OCI-M2 (cell line): ENCODE results near the gene HDAC4.

ENCODE experiments used
- DNase-seq: peaks from one replicate; lab custom pipeline; 2025; ENCODE audit not compliant: unreplicated experiment; lab: John Stamatoyannopoulos, UW

HDAC4 gene

DNA sequence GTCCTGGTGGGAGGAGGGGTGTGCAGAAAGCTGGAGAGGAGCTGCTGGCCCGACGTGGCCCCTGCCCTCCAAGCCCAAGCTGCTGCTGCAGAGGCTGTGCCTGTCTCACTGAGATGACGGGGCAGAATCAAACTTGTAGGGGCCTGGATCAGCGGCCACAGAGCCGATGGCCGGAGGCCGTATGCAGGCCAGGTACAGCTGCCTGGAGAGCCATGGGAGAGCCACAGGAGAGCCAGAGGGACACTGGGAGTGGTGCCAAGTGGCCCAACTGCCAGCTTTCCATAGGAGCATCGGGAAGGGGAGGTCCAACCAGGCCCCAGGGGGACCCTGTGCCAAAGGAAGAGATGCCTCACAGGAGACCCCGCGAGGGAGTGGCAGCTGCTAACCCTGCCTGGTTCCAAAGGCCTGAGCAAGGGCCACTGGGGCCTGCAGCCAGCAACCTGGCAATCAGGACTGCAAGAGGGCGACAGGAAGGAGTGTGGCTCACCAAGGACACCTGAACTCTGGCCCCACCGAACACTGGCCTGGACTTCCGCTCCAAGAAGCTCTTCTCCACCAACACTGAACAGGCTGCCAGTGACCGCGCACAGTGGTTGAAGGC, 70.7 kb downstream of the HDAC4 start:
- DNase-seq, result no peak

DNA sequence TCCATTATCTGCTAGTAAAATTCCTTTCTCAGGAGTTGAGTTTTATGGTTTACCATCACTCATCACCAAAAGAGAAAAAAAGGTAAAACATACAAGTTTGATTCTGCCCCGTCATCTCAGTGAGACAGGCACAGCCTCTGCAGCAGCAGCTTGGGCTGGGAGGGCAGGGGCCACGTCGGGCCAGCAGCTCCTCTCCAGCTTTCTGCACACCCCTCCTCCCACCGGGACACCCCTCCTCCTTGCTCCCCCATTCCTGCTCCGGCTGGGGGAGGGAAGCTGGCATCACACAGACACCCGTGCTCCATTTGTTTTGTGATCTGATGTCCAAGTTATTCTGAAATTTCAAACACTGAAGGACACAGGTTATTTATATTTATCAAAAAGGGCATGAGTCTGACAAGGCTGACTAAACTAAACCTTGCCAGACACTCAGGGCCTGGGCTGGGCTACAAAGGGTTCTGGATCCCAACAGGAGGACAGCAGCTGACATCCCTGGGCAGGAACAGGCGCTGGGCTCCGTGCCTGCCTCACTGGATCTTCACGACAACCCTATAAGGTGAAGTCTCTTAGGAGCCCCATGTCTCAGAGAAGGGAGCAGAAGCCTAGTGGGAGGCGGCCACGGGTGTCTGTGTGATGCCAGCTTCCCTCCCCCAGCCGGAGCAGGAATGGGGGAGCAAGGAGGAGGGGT, 71.4 kb downstream of the HDAC4 start:
- DNase-seq, result no peak

DNA sequence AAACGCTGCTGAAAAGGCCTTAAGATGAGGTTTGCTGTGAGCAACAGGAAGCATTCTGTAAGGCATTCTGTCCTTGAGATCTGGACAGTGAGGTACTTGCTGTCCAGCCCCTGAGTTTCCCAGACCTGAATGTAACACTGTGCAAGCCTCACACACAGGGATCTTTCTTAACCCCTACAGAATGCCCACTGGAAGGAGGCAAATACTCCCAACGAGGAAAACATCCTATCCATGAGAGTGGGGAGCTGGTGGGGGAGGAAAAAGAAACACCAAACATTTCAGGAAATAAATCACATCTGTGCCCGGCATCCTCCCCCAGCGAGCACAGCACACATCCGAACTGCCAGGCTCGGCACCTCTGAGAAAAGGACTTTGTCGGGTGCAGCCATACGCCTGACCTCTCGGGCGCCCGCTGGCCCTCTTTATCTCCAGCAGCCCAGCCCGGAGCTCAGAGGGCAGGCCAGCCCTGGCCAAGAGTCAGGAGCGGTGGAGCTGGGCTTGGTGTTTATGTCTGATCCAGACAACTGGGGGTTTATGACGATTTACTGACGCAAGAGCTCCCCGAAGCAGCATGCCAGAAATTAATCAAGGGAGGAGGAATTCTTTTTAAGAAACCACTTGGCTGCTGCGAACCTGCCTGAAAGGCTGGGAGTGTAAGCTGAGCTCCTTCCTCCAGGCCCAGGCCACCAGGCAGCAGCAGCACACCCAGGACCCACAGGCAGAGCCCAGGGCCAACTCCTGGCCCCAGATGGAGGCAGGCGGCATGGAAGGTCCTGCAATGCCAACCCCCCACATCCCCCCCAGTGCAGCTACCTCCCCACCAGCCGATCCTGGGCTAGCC, 72.2 kb downstream of the HDAC4 start:
- DNase-seq, result no peak

DNA sequence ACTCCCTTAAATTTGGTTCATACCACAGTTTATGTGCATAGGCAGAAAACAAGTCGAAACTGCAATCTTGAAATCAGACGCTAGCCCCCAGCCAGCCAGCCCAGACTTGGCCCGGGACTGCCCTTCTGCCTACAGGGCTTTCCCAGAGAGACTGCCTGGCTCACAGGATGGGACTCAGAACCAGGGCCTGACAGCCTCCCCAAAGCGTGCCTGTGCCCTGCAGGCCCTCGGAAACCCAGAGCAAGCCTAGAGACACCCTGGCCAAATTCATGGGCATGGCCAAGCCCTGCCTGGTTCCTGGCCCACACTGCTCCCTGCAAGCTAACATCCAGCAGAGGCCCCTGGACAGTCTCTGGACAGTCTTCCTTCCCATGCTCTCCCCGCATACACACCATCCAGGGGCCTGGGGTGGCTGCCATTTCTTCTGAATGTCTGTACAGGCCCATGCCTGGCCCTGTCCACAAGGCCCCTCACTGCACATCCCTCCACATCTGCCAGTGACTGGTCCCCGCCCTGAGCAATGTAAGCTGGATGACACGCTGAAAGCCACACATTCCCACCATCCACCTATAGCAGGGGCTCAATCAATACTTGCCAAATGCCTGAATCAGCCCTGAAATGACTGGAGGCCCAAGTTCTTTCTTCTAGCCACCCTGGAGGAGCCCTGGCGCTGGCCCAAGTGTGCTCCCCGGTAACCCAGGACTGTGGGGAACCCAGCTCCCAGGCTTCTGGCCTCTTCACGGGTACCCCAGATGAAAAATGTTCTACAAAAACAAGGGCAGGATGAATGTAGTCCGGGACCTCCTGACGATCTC, 73.1 kb downstream of the HDAC4 start:
- no peak for DNase-seq

DNA sequence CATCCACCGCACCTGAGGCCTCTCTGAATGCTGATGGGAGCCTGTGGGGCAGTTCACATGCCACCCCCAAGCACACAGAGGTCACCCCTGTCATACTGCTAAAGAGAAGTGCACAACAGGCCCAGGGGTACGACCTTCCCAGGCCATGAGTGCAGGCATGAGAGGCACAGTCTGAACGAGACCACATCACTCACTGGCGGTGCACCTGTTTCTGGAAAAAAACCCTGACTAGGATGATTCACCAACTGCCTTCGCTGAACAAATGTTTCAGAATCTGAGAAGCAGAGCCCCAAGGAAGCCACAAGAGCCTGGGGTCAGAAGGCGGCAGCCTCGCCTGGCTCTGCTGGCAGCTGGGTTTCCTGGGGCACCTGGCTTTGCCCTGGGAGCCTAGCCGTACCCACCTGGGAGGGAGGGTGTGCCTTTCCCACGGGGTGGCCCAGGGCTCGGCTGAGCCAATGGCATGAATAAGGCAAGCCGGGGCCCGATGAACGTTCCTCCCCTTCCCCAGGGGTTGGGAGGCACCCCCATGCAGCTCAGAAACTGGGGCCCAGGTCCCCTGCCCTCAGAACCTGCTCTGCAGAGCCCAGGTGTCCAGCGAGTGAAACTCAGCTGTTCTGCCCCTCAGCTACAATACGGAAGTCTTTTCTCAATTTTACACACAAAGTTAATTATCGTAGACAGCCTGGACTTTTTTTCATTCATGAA, 73.8 kb downstream of the HDAC4 start:
- no peak for DNase-seq

DNA sequence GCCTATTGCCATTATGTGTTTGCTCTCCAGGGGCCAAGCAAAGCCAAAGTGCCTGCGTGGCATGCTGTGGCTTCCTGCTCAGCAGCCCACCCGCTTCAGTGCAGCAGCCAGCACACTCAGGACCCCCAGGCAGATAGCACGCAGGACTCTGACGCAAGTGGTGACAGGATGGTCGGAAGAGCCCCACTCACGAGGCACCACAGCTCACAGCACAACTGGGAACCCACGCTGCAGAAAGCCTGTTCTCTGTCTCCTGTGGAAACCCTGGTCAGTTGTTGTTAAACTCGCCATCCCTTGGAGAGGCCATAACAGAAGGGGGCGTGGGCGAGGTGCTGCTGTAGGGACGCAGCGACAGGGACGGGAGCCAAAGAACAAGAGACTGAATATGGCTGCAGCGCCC, 76.4 kb downstream of the HDAC4 start:
- no peak for DNase-seq

DNA sequence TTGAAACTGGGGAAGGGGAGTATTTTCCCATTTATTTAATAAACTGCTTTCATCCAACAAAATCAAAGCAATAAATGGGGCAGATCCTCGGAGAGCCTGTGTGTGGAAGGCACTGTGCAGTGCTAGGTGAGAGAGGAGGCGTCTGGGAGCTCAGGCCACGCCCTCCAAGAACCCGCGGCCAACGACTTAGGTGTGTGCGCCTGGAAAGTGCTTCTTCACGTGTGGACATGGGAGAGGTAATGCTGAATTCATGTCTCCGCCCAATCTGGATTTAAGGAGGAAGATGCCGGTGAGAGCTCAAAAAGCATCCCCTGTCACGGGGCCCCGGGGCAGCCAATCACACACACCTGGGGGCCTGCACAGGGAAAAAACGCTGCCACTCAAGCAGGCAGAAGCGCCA, 77.4 kb downstream of the HDAC4 start:
- no peak for DNase-seq

DNA sequence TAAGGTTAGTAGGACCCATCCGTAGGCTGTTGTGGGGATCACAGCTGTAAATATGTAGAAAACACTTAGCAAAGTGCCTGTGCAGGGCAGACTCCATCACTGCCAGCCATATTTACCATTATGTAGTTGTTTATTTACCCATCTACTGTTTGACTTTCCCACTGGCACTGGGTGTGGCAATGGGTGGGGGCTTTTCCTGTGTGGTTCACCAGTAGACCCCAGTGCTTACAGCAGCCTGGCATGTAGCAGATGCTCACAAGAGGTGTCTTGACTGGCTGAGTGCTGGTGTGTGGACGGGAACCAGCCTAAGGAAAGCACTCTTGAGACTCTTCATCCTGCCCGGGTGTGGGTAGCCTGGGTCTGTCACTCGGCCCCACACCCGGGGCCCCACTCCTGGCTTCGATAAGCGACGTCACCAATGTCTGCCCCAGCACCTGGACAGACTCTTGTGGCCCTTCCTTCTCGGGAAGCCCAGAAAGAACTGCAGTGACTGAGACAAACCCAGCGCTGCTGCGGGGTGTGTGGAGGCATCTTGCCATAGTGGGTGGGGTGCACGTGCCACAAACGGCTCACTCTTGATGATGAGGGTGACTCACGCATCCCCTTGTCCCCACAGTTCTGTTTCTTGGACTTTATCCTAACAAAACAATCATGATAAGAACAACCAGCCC, 78.3 kb downstream of the HDAC4 start:
- no peak for DNase-seq

DNA sequence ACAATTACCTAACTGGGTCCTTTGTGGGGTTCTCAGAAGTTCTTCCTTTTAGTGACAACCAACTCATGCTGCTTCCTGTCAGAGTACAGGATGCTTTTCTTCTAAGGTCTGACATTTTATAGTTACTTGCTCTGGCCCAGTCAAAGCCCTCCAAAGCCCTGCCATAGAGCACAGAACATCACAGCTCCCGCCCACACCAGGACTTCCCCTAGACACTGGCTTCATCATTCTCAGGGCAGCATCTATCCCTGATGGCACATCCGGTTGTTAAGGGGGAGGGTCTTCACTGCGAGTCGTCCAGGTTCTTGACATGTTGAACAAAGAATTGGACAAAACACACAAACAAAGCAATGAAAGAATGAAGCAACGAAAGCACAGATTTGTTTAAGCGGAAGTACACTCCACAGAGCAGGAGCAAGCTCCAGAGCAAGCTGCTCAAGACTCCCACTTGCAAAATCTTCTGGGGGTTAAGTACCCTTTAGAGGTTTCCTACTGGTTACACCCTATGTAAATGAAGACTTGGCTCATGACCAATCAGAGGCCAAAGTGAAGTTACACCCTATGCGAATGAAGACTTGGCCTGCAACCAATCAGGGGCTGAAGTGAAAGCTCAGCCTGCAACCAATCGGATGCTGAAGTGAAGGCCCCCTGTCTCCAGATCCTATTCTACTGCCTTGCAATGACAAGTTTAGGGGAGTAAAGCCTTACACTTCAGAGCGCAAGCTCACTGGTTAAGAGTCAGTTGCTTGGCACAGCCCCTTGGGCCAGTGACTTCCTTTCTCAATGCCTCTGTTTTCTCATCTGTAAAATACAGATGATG, 79.0 kb downstream of the HDAC4 start:
- no peak for DNase-seq

DNA sequence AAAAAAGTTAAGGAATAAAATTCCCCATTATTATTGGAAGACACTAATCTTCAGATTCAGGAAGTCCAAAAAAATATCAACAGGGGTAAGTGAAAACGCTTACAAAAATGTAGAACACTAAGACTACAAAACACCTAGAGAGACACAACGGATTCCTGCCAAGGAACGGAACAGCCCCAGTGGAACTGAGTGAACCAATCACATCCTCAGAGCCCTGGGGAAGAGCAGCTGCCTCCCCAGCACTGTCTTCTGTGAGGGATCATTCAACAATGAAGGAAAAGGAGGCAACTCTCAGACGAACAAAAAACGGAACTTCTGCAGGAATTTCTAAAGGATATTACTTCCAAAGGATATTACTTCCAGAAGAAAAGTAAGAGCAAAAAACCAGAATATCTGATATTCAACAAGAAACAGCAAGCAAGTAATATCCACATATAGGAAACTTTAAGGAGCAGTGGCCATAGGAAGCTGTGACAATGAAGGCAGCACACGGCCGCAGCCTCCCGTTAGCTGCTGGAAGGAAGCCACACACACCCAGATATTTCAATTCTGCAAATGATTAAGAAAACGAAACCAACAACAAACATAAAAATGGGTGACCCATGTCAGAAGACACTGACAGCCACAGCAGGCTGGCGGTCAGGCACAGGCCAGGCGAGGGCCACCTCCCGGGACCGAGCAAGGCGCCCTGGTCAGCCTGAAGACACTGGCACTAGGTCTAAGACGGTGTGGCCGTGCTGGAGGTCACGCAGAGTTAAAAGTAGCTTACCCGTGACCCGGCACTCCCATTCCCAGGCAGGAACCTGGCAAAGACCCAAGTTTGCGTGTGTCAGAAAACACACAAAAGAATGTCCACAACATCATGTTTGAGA, 81.8 kb downstream of the HDAC4 start:
- no peak for DNase-seq

DNA sequence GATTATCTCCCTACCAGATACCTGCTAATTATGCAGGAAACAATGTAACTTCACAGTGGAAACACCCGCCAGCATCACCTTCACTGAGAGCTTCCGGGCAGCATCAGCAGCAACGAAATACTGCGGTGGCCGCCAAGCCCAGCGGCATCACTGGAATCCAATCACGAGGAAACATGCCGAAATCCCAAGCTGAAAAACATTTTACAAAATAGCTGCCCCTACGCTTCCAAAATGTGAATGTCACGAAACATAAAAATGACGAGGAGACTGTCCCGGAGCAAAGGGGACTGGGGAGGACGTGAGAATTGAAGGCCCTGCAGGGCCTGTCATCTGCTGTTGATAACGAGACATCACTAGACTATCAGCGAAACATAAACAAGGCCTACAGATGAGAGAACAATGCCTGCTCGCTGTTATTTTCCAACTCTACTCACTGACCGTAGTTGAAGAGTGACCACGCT, 82.6 kb downstream of the HDAC4 start:
- DNase-seq, result no peak

DNA sequence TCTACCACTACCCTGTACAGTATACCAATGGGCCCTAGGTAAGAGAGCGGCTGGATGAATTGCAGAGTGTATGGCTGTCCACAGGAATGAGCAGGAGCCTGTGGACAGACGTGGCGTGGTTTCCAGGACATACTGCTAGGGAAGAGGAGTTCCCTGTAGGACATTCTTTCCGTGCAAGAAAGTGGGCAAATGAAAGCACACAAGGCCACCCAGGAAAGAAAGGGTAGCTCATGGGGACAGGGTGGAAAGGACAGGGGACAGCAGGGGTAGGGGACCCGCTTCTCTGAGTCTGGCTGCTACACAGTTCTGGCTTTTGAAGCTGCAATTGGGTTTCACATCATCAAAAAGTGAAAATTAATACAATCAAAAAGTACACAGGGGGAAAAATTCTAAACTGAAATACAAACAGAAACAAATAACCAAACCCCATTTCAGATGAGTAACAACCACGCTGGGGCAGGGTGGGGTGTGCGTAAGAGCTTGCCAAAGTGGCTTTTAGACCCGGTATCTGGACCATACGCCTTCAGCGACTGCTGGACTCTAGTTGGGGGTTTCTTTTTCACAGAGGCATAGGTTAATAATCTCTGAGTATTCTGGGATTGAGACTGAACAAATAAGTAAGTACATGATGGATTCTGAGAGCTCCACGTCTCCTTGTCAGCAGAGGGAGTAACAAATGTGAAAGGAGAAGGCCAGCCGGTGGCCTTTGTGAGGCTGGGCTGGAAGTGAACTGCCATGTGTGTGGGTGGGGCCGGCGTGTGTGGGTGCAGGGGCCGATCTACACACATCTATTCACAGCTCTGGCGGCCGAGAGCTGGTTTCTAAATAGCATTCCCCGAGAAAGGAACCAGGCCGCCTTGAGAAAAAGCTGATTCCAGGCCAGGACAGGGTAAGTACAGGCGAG, 84.0 kb downstream of the HDAC4 start:
- no peak for DNase-seq

DNA sequence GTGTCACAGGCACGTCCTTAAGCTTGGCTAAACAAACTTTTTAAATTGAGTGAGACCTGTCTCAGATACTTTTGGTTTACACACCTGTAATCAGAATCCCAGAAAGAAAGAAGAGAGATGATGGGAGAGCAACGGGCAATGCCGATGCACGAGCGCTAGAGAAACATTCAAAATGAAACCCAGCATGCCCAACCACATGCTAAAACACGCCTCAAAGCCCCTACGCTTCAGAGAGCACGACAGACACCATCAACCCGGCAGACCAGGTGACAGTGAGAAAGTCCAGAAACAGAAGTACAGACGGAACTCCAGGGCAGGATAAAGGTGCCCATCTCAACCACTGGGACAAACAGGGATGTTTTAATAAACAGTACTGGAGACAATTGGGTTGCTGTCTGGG, 85.5 kb downstream of the HDAC4 start:
- no peak for DNase-seq

DNA sequence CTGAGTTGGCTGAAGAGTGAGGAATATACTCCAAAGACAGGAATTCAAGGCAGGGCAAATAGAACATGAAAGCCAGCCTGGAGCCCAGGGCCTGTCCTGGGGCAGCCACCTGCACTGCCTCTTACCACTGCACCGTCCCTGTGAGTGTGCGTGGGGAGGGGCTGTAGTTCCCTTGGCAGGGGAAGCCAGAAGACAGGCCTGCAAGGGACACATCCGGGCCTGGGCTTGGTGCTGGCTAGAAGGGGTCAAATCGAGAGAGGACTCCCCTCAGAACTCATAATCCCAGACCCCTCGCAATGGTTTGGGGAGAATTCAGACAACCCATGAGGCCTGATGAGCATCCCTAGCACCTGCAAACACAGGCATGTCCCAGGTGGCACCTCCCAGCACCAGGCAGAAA, 87.0 kb downstream of the HDAC4 start:
- DNase-seq, result no peak

DNA sequence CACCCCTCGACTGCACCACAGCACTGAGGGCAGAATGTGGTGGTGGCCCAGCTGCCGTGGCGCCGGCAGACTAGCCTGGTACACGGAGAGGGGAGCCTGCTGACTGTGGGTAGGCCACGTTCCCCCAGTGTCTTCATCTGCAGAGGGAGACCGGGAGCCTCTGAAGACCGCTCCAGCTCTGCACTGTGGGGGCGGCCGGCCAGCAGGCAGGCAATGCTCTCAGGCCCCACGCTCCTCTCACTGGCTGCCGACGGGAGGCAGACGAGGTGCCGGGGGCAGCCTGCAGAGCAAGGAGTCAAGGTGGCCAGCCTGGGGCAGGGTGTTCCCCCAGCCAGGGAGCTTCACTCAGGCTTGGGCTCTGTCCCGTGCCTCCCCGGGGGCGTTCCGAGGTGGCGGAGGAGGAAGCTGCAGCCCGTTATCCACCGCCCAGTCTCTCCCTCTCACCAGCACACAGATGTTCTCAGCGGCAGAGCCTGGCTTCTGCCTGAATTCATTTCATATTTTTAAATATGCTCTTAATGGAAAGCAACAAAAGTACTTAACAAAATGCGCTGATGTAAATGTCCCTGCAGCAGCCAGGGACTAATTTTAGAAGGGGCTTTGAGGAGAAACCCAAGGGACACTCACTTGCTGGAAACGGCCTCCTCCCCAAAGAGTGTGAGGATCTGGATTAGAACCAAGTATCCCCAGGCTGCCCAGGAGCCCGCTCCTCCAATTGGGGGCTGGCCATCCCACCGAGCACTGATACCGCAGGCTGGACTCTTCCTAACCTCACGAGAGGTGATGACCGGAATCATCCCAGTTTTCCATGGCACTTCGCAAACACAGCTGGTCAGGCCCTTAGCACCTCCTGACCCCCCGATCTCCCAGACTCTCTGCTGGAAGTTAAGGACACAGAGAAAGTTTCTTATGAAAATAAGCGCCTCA, 87.8 kb downstream of the HDAC4 start:
- DNase-seq, result no peak

DNA sequence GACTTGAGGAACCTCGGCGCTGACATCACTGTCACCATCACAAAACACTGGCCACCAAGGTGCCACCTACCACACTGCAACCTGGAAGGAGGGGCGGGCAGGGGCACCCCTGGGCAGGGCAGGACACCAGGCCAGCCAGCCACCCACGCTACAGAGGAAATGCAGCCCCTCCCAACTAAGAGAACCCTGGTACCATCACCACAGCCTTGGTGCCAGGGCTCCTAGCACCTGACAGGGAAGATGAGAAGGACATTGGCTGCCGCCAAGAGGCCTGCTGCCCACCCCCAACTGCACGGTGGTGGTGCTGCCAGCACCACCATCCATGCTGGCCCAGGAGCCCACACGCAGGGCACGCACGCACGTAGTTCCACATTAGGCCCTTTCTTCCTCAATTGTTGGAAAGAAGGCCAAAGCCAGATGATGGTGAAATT, 88.7 kb downstream of the HDAC4 start:
- DNase-seq, result no peak
